Keratinocyte (primary cell): ENCODE results near the gene WIPF3. TPM values are rescaled to one million over a fixed set of nuclear protein-coding genes. Genes with fewer than 3 reads are reported as not detected.

Source experiments
- DNase-seq: peaks from one replicate; pipeline ENCODE4 v3.0.0-alpha.2; 2011; ENCODE audit warnings: low read depth, missing footprints, low spot score
- FAIRE-seq: peaks from 2 replicates; lab custom pipeline; 2011; peaks lifted over from hg19 to GRCh38; lab: Jason Lieb, UNC
- H2AFZ ChIP-seq: 2 replicates; pipeline ENCODE4 v1.6.0; 2012; ENCODE audit warnings: low read length, control low read depth, inconsistent platforms; ENCODE audit not compliant: control insufficient read depth
- H3K27ac ChIP-seq: 2 replicates; pipeline ENCODE4 v1.5.1; 2011; ENCODE audit warnings: low read length; ENCODE audit not compliant: control insufficient read depth, insufficient read depth
- H3K27me3 ChIP-seq: 3 replicates; pipeline ENCODE4 v1.6.0; 2011; ENCODE audit warnings: low read length; ENCODE audit not compliant: control insufficient read depth, insufficient read depth; ENCODE audit errors: extremely low read depth
- H3K36me3 ChIP-seq, 2 experiments: 2 replicates in 1 of 2; 3 replicates in 1 of 2; pipeline ENCODE4 v1.5.1; 2011; ENCODE audit warnings: low read length in 2 of 2, mild to moderate bottlenecking in 1 of 2; ENCODE audit not compliant: control insufficient read depth in 2 of 2, insufficient read depth in 2 of 2; ENCODE audit errors: extremely low read depth in 1 of 2
- H3K4me1 ChIP-seq: 3 replicates; pipeline ENCODE4 v1.5.1; 2011; ENCODE audit warnings: low read length; ENCODE audit not compliant: control insufficient read depth, insufficient read depth; ENCODE audit errors: extremely low read depth
- H3K4me2 ChIP-seq: 3 replicates; pipeline ENCODE4 v1.6.0; 2011; ENCODE audit warnings: low read depth, low read length; ENCODE audit not compliant: control insufficient read depth, insufficient read depth; ENCODE audit errors: extremely low read depth
- H3K4me3 ChIP-seq, 3 experiments: fragments of 200-600 bp in 1 of 3; sonication (generic) in 1 of 3; 2 replicates in 2 of 3; 3 replicates in 1 of 3; pipeline ENCODE4 v1.5.1; 2011 to 2016; ENCODE audit warnings: low read length in 3 of 3, mild to moderate bottlenecking in 3 of 3, control low read depth in 2 of 3, inconsistent platforms in 1 of 3, low read depth in 1 of 3, mixed read lengths in 1 of 3, mixed run types in 1 of 3, moderate library complexity in 1 of 3; ENCODE audit not compliant: control insufficient read depth in 2 of 3, insufficient read depth in 2 of 3; ENCODE audit errors: extremely low read depth in 1 of 3
- H3K79me2 ChIP-seq: 2 replicates; pipeline ENCODE4 v1.6.0; 2012; ENCODE audit warnings: low read length; ENCODE audit not compliant: control insufficient read depth, insufficient read depth
- H3K9ac ChIP-seq: 3 replicates; pipeline ENCODE4 v1.6.0; 2011; ENCODE audit warnings: low read length; ENCODE audit not compliant: control insufficient read depth, insufficient read depth; ENCODE audit errors: extremely low read depth
- H3K9me1 ChIP-seq: 3 replicates; pipeline ENCODE4 v1.6.0; 2011; ENCODE audit warnings: low read length; ENCODE audit not compliant: control insufficient read depth, insufficient read depth; ENCODE audit errors: extremely low read depth
- H3K9me3 ChIP-seq: 2 replicates; pipeline ENCODE4 v1.5.1; 2012; ENCODE audit warnings: low read depth, low read length; ENCODE audit not compliant: control insufficient read depth
- H4K20me1 ChIP-seq: 3 replicates; pipeline ENCODE4 v1.6.0; 2011; ENCODE audit warnings: low read length; ENCODE audit not compliant: control insufficient read depth, insufficient read depth; ENCODE audit errors: extremely low read depth
- CTCF ChIP-seq, 3 experiments: IDR thresholded peaks in 1 of 3; conservative IDR thresholded peaks in 1 of 3; optimal IDR thresholded peaks in 1 of 3; 2 replicates in 2 of 3; 3 replicates in 1 of 3; pipeline versions ENCODE3 to v1.5.1; 2011; ENCODE audit warnings: low read length in 3 of 3, mild to moderate bottlenecking in 3 of 3, moderate library complexity in 2 of 3, control low read depth in 1 of 3, inconsistent platforms in 1 of 3; ENCODE audit not compliant: insufficient read depth in 2 of 3; ENCODE audit errors: extremely low read depth in 1 of 3
- EZH2 ChIP-seq: IDR thresholded peaks from one replicate; pipeline ENCODE4 v1.6.1; 2012; ENCODE audit warnings: inconsistent platforms, mild to moderate bottlenecking, low read length, moderate library complexity
- dilution Hi-C: fragments of 300-500 bp; cut with MboI; formaldehyde crosslinking; loops from one replicate; pipeline ENCODE4 v1.7.0; 2020; ENCODE audit warnings: low sequenced_read_pairs; ENCODE audit not compliant: extremely low pct_ligation_motif_present
- polyA plus RNA-seq, 5 experiments: library from polyadenylated mRNA; depleted of rRNA in 3 of 5; stranded (reverse) in 3 of 5; stranded (forward) in 1 of 5; unstranded in 1 of 5; fragments of >200 nt; gene quantifications; 1 replicate in 1 of 5; 2 replicates in 3 of 5; 3 replicates in 1 of 5; pipeline versions ENCODE4 v1.2.1 to v1.2.3, GENCODE V29; 2011 to 2012; ENCODE audit warnings: missing spikeins in 2 of 5, low read depth in 1 of 5, low replicate concordance in 1 of 5

The WIPF3 gene
- polyA plus RNA-seq, 1 donor (not counting 4 experiments of a cell fraction or from before 2014, with no cell fraction given), result 0.04 TPM

- dilution Hi-C loops, result no loop called here
- no peak overlapping the region for H3K27ac ChIP-seq
- no peak for DNase-seq
- H3K4me2 ChIP-seq, result no peak overlapping the region
- no peaks in the 10 kb centered on the region for H3K4me1 ChIP-seq
- no peak overlapping the region for H3K9ac ChIP-seq
- TF ChIP-seq EZH2, result no peak
- TF ChIP-seq CTCF (optimal IDR thresholded peaks at IDR 0.05 in 1 of 3, IDR thresholded peaks at IDR 0.05 in 1 of 3, conservative IDR thresholded peaks at IDR 0.05 in 1 of 3; ENCODE audit: extremely low read depth in 1 of 3, insufficient read depth in 2 of 3, low read length in 3 of 3), result no peak
- no peaks in the 10 kb centered on the region for H3K27me3 ChIP-seq
- no peak overlapping the region for H3K4me3 ChIP-seq
- H3K36me3 ChIP-seq, result no peaks in the 10 kb centered on the region
- no peak overlapping the region for H2AFZ ChIP-seq
- no peaks in the 10 kb centered on the region for H3K79me2 ChIP-seq
- H4K20me1 ChIP-seq, result no peaks in the 10 kb centered on the region
- H3K9me3 ChIP-seq, result no peaks in the 10 kb centered on the region
- no peaks in the 10 kb centered on the region for H3K9me1 ChIP-seq
- no peak for FAIRE-seq
Measured at GRCh38 chr7:29892231-29892630, 85.9 kb downstream of the WIPF3 start.

GRCh38 chr7:29893351-29893965 lies 87.2 kb downstream of the WIPF3 start:
- DNase-seq, result no peak
- H3K4me1 ChIP-seq, result no peaks in the 10 kb centered on the region
- dilution Hi-C loops, result no loop called here
- FAIRE-seq, result no peak
- H3K4me2 ChIP-seq, result no peak overlapping the region
- H3K9me1 ChIP-seq, result no peaks in the 10 kb centered on the region
- no peaks in the 10 kb centered on the region for H3K36me3 ChIP-seq
- peaks cover 9% of the 10 kb centered on the region for H3K27me3 ChIP-seq
- no peaks in the 10 kb centered on the region for H3K79me2 ChIP-seq
- no peak overlapping the region for H3K4me3 ChIP-seq
- H4K20me1 ChIP-seq, result no peaks in the 10 kb centered on the region
- no peak overlapping the region for H3K9ac ChIP-seq
- H2AFZ ChIP-seq, result no peak overlapping the region
- TF ChIP-seq CTCF (optimal IDR thresholded peaks at IDR 0.05 in 1 of 3, IDR thresholded peaks at IDR 0.05 in 1 of 3, conservative IDR thresholded peaks at IDR 0.05 in 1 of 3; ENCODE audit: extremely low read depth in 1 of 3, insufficient read depth in 2 of 3, low read length in 3 of 3) (no peak), EZH2 (no peak)
- no peak overlapping the region for H3K27ac ChIP-seq
- no peaks in the 10 kb centered on the region for H3K9me3 ChIP-seq
